ENCODE results near the gene UMAD1. TPM values are rescaled to one million over a fixed set of nuclear protein-coding genes. Genes with fewer than 3 reads are reported as not detected.
"Not testable (repeated sequence)": the region's sequence is repeated elsewhere in the genome, so short reads cannot be mapped to it uniquely, and the experiment has no call there.

The UMAD1 gene
- polyA plus RNA-seq, 10 donors, result 8.6 to 12.3 (median 9.9) TPM

GRCh38 chr7:7651479-7651878 is 10.9 kb downstream of the UMAD1 start:
- DNase-seq, result peak in 2 of 3 donors; percentile 22 to 51

- no peak for DNase-seq
These were observed 12.4 kb downstream of the UMAD1 start for GRCh38 chr7:7652798-7653540.

GRCh38 chr7:7653593-7654187 is 13.1 kb downstream of the UMAD1 start:
- DNase-seq, result no peak

- peak in 2 of 3 donors; percentile 23 to 45 for DNase-seq
These were observed 14.6 kb downstream of the UMAD1 start for GRCh38 chr7:7654964-7655715.

- not testable (repeated sequence) for DNase-seq
These were observed 15.9 kb downstream of the UMAD1 start for GRCh38 chr7:7656459-7656858.

GRCh38 chr7:7662527-7662926 is 22.0 kb downstream of the UMAD1 start:
- no peak for DNase-seq

GRCh38 chr7:7664291-7664690 is 23.7 kb downstream of the UMAD1 start:
- DNase-seq, result no peak

- DNase-seq, result no peak
These were observed 24.5 kb downstream of the UMAD1 start for GRCh38 chr7:7665031-7665430.

- no peak for DNase-seq
These were observed 26.6 kb downstream of the UMAD1 start for GRCh38 chr7:7667187-7667586.

- no peak for DNase-seq
These were observed 28.2 kb downstream of the UMAD1 start for GRCh38 chr7:7668706-7669105.

GRCh38 chr7:7670490-7670889 is 29.9 kb downstream of the UMAD1 start:
- no peak for DNase-seq

GRCh38 chr7:7671361-7671760 is 30.8 kb downstream of the UMAD1 start:
- DNase-seq, result no peak

GRCh38 chr7:7672545-7673239 is 32.1 kb downstream of the UMAD1 start:
- no peak for DNase-seq

GRCh38 chr7:7673240-7673550 is 32.6 kb downstream of the UMAD1 start:
- DNase-seq, result no peak

GRCh38 chr7:7675686-7676085 is 35.1 kb downstream of the UMAD1 start:
- DNase-seq, result no peak

- DNase-seq, result not testable (repeated sequence)
These were observed 39.1 kb downstream of the UMAD1 start for GRCh38 chr7:7679640-7680039.

GRCh38 chr7:7681191-7681935 is 40.8 kb downstream of the UMAD1 start:
- peak; percentile 72 to 85 (median 74) for DNase-seq

GRCh38 chr7:7681936-7682329 is 41.4 kb downstream of the UMAD1 start:
- no peak for DNase-seq

- no peak for DNase-seq
These were observed 42.3 kb downstream of the UMAD1 start for GRCh38 chr7:7682861-7683260.

- DNase-seq, result no peak
These were observed 46.4 kb downstream of the UMAD1 start for GRCh38 chr7:7686811-7687508.

- DNase-seq, result no peak
These were observed 47.2 kb downstream of the UMAD1 start for GRCh38 chr7:7687800-7688199.
